ENCODE data around the gene APLP2.
"Not testable (repeated sequence)": the region's sequence is repeated elsewhere in the genome, so short reads cannot be mapped to it uniquely, and the experiment has no call there.

APLP2 gene

DNA sequence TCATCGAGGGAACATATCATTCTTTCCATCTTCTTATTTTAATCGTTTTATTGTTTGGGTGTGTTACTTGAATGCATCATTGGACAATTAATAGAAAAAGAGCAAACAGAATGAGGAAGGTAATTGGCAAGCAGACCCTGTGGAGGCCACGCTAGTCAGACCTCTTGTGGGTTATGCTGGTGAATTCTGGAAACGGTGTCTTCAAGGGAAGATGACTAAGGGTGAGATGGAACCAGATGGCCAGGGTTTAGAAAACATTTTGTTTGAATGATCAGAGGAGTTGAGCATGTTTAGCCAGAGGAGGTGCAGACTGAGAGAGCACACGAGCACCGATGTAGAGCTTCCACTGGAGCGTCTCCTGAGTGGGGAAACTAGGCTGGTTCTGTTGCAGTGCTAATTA is 98.4 kb downstream of the APLP2 start:
- H3K9me3 ChIP-seq (ENCODE audit: control insufficient read depth, low read length), result no peaks in the 10 kb centered on the region
- H3K14ac ChIP-seq (ENCODE audit: low read length in 2 of 2), result no peak overlapping the region
- no peak overlapping the region for H2BK15ac ChIP-seq (ENCODE audit: low read depth, poor library complexity, severe bottlenecking)
- no peak overlapping the region for H2BK120ac ChIP-seq (ENCODE audit: low read depth, low read length)
- H4K8ac ChIP-seq (ENCODE audit: low read length), result no peak overlapping the region
- no peak overlapping the region for H3K23ac ChIP-seq (ENCODE audit: low read length in 2 of 2)
- no peaks in the 10 kb centered on the region for H3K79me1 ChIP-seq (replicated peaks; ENCODE audit: low read length, poor library complexity, severe bottlenecking)
- H2BK12ac ChIP-seq (ENCODE audit: low read length in 2 of 2), result no peak overlapping the region
- no peak overlapping the region for H2AFZ ChIP-seq (ENCODE audit: low read depth, low read length)
- no peak for DNase-seq
- H2BK5ac ChIP-seq (ENCODE audit: low read depth, low read length, poor library complexity, severe bottlenecking), result no peak overlapping the region
- no peaks in the 10 kb centered on the region for H3K36me3 ChIP-seq (ENCODE audit: control insufficient read depth in 1 of 2, insufficient read depth in 2 of 2, low read depth in 1 of 2, low read length in 2 of 2)
- H2AK5ac ChIP-seq (ENCODE audit: low read length, severe bottlenecking), result no peak overlapping the region
- no peak overlapping the region for H3K9ac ChIP-seq (ENCODE audit: low read length)
- peaks cover 3 to 11% of the 10 kb centered on the region in 2 experiments for H3K27me3 ChIP-seq (ENCODE audit: control insufficient read depth in 1 of 2, insufficient read depth in 1 of 2, low read length in 2 of 2)
- H3K4ac ChIP-seq (ENCODE audit: low read depth in 1 of 2, low read length in 2 of 2), result no peak overlapping the region
- no peak overlapping the region for H3K4me3 ChIP-seq (ENCODE audit: insufficient read depth in 1 of 2, low read depth in 1 of 2, low read length in 2 of 2)
- H3K4me1 ChIP-seq (ENCODE audit: control insufficient read depth, insufficient read depth, low read depth, low read length), result peaks cover 12% of the 10 kb centered on the region
- H3K18ac ChIP-seq (ENCODE audit: low read depth in 1 of 2, low read length in 2 of 2), result no peak overlapping the region
- 74% methylated on average over 7 of the region's 7 CpGs for WGBS
- no peak overlapping the region for H3K4me2 ChIP-seq (ENCODE audit: low read length, poor library complexity, severe bottlenecking)
- no peak overlapping the region for H3K27ac ChIP-seq (ENCODE audit: low read length, poor library complexity, severe bottlenecking)
- no peak overlapping the region for H4K91ac ChIP-seq (ENCODE audit: low read length)

GRCh38 chr11:130170345-130170744 is 100.7 kb downstream of the APLP2 start:
- Histone ChIP-seq H3K4me3 (ENCODE audit: insufficient read depth in 1 of 2, low read depth in 1 of 2, low read length in 2 of 2) (no peak overlapping the region), H3K36me3 (ENCODE audit: control insufficient read depth in 1 of 2, insufficient read depth in 2 of 2, low read depth in 1 of 2, low read length in 2 of 2) (no peaks in the 10 kb centered on the region), H2BK15ac (ENCODE audit: low read depth, poor library complexity, severe bottlenecking) (no peak overlapping the region), H4K91ac (ENCODE audit: low read length) (no peak overlapping the region), H2BK5ac (ENCODE audit: low read depth, low read length, poor library complexity, severe bottlenecking) (no peak overlapping the region), H3K18ac (ENCODE audit: low read depth in 1 of 2, low read length in 2 of 2) (no peak overlapping the region), H2BK120ac (ENCODE audit: low read depth, low read length) (no peak overlapping the region), H2AFZ (ENCODE audit: low read depth, low read length) (no peak overlapping the region), H3K79me1 (replicated peaks; ENCODE audit: low read length, poor library complexity, severe bottlenecking) (no peaks in the 10 kb centered on the region), H3K14ac (ENCODE audit: low read length in 2 of 2) (no peak overlapping the region), H3K23ac (ENCODE audit: low read length in 2 of 2) (no peak overlapping the region), H3K4me2 (ENCODE audit: low read length, poor library complexity, severe bottlenecking) (no peak overlapping the region), H3K4me1 (ENCODE audit: control insufficient read depth, insufficient read depth, low read depth, low read length) (peaks cover 10% of the 10 kb centered on the region), H3K9ac (ENCODE audit: low read length) (no peak overlapping the region), H4K8ac (ENCODE audit: low read length) (no peak overlapping the region), H2BK12ac (ENCODE audit: low read length in 2 of 2) (no peak overlapping the region), H3K27me3 (ENCODE audit: control insufficient read depth in 1 of 2, insufficient read depth in 1 of 2, low read length in 2 of 2) (peaks cover 3 to 8% of the 10 kb centered on the region in 2 experiments), H3K27ac (ENCODE audit: low read length, poor library complexity, severe bottlenecking) (no peak overlapping the region), H2AK5ac (ENCODE audit: low read length, severe bottlenecking) (no peak overlapping the region), H3K4ac (ENCODE audit: low read depth in 1 of 2, low read length in 2 of 2) (no peak overlapping the region), H3K9me3 (ENCODE audit: control insufficient read depth, low read length) (peaks cover 7% of the 10 kb centered on the region)
- WGBS, result 74% methylated on average over 8 of the region's 8 CpGs
- no peak for DNase-seq

DNA sequence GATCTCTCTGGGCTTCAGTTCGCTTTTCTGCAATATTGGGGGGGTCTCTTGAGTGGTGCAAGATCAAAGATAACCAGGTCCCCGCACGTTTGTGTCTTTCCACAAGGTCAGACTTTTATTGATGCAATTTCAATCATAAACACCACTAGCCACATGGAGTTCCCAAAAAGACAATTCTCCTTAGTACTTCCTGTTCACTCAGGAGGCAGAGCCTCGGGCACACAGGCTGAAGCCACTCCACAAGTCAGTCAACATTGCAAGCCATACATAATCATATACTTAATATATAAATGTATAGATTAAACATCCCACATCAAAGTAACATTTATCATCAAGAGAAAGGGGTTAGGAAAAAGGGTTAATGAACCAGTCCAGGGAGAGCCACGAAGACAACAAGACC is 101.8 kb downstream of the APLP2 start:
- no peak overlapping the region for H3K4me2 ChIP-seq (ENCODE audit: low read length, poor library complexity, severe bottlenecking)
- no peak overlapping the region for H2BK12ac ChIP-seq (ENCODE audit: low read length in 2 of 2)
- H3K18ac ChIP-seq (ENCODE audit: low read depth in 1 of 2, low read length in 2 of 2), result no peak overlapping the region
- no peak overlapping the region for H2BK120ac ChIP-seq (ENCODE audit: low read depth, low read length)
- H3K4me3 ChIP-seq (ENCODE audit: insufficient read depth in 1 of 2, low read depth in 1 of 2, low read length in 2 of 2), result no peak overlapping the region
- H2BK15ac ChIP-seq (ENCODE audit: low read depth, poor library complexity, severe bottlenecking), result no peak overlapping the region
- H3K4ac ChIP-seq (ENCODE audit: low read depth in 1 of 2, low read length in 2 of 2), result no peak overlapping the region
- no peaks in the 10 kb centered on the region for H3K36me3 ChIP-seq (ENCODE audit: control insufficient read depth in 1 of 2, insufficient read depth in 2 of 2, low read depth in 1 of 2, low read length in 2 of 2)
- no peak overlapping the region for H3K9ac ChIP-seq (ENCODE audit: low read length)
- no peak overlapping the region for H3K14ac ChIP-seq (ENCODE audit: low read length in 2 of 2)
- no peak overlapping the region for H3K27ac ChIP-seq (ENCODE audit: low read length, poor library complexity, severe bottlenecking)
- H3K23ac ChIP-seq (ENCODE audit: low read length in 2 of 2), result no peak overlapping the region
- no peak overlapping the region for H4K8ac ChIP-seq (ENCODE audit: low read length)
- no peak overlapping the region for H4K91ac ChIP-seq (ENCODE audit: low read length)
- H3K27me3 ChIP-seq (ENCODE audit: control insufficient read depth in 1 of 2, insufficient read depth in 1 of 2, low read length in 2 of 2), result peaks cover 3 to 8% of the 10 kb centered on the region in 2 experiments
- no peak overlapping the region for H2AK5ac ChIP-seq (ENCODE audit: low read length, severe bottlenecking)
- WGBS, result 43% methylated on average over 5 of the region's 5 CpGs
- H2BK5ac ChIP-seq (ENCODE audit: low read depth, low read length, poor library complexity, severe bottlenecking), result no peak overlapping the region
- H3K79me1 ChIP-seq (replicated peaks; ENCODE audit: low read length, poor library complexity, severe bottlenecking), result no peaks in the 10 kb centered on the region
- no peak overlapping the region for H2AFZ ChIP-seq (ENCODE audit: low read depth, low read length)
- peaks cover 7% of the 10 kb centered on the region for H3K9me3 ChIP-seq (ENCODE audit: control insufficient read depth, low read length)
- H3K4me1 ChIP-seq (ENCODE audit: control insufficient read depth, insufficient read depth, low read depth, low read length), result peaks cover 6% of the 10 kb centered on the region
- DNase-seq, result no peak

GRCh38 chr11:130172001-130172400 is 102.3 kb downstream of the APLP2 start:
- not testable (repeated sequence) for H4K91ac ChIP-seq (ENCODE audit: low read length); H3K36me3 ChIP-seq (ENCODE audit: control insufficient read depth in 1 of 2, insufficient read depth in 2 of 2, low read depth in 1 of 2, low read length in 2 of 2); H2AFZ ChIP-seq (ENCODE audit: low read depth, low read length); DNase-seq; H3K27ac ChIP-seq (ENCODE audit: low read length, poor library complexity, severe bottlenecking); H3K14ac ChIP-seq (ENCODE audit: low read length in 2 of 2); H3K79me1 ChIP-seq (replicated peaks; ENCODE audit: low read length, poor library complexity, severe bottlenecking); H3K9ac ChIP-seq (ENCODE audit: low read length); H2BK5ac ChIP-seq (ENCODE audit: low read depth, low read length, poor library complexity, severe bottlenecking); H3K4me1 ChIP-seq (ENCODE audit: control insufficient read depth, insufficient read depth, low read depth, low read length); H3K18ac ChIP-seq (ENCODE audit: low read depth in 1 of 2, low read length in 2 of 2); H3K23ac ChIP-seq (ENCODE audit: low read length in 2 of 2); H2BK15ac ChIP-seq (ENCODE audit: low read depth, poor library complexity, severe bottlenecking); H3K9me3 ChIP-seq (ENCODE audit: control insufficient read depth, low read length); H3K27me3 ChIP-seq (ENCODE audit: control insufficient read depth in 1 of 2, insufficient read depth in 1 of 2, low read length in 2 of 2); H3K4me3 ChIP-seq (ENCODE audit: insufficient read depth in 1 of 2, low read depth in 1 of 2, low read length in 2 of 2); H4K8ac ChIP-seq (ENCODE audit: low read length); H2AK5ac ChIP-seq (ENCODE audit: low read length, severe bottlenecking); H2BK120ac ChIP-seq (ENCODE audit: low read depth, low read length); H2BK12ac ChIP-seq (ENCODE audit: low read length in 2 of 2); H3K4ac ChIP-seq (ENCODE audit: low read depth in 1 of 2, low read length in 2 of 2); H3K4me2 ChIP-seq (ENCODE audit: low read length, poor library complexity, severe bottlenecking)
- WGBS, result 100% methylated on average over 1 of the region's 3 CpGs
